ENCODE measurements around the gene BEX4.

Gene BEX4

GRCh38 chrX:103240155-103240554 lies 25.2 kb downstream of the BEX4 start:
- DNase-seq: no peak

- DNase-seq: peak; percentile 32
These were observed 33.6 kb downstream of the BEX4 start for GRCh38 chrX:103248553-103248952.

- DNase-seq: no peak
These were observed 34.9 kb downstream of the BEX4 start for GRCh38 chrX:103249805-103250204.

GRCh38 chrX:103250977-103251376 lies 36.1 kb downstream of the BEX4 start:
- no peak for DNase-seq

- peak; percentile 8 for DNase-seq
These were observed 38.7 kb downstream of the BEX4 start for GRCh38 chrX:103253608-103254007.

- DNase-seq: peak; percentile 7
These were observed 39.4 kb downstream of the BEX4 start for GRCh38 chrX:103254171-103254824.

GRCh38 chrX:103254921-103255493 lies 40.1 kb downstream of the BEX4 start, which contains the start of gene TCEAL8:
TSS of gene TCEAL8 (minus strand) at chrX:103255155. CDS start at chrX:103253979, 1,176 bp downstream.
- peak; percentile 76 for DNase-seq

GRCh38 chrX:103256651-103257050 lies 41.7 kb downstream of the BEX4 start:
- DNase-seq: no peak

GRCh38 chrX:103258275-103258674 lies 43.4 kb downstream of the BEX4 start:
- DNase-seq: no peak
